Measurements from ENCODE around the gene ANKK1. TPM values are rescaled to one million over a fixed set of nuclear protein-coding genes. Genes with fewer than 3 reads are reported as not detected.

ANKK1 gene
- total RNA-seq, 1 experiment from 2014 or later, result 0.67 TPM

- H3K4me1 ChIP-seq (ENCODE audit: low read length), result no peaks in the 10 kb centered on the region
- H3K9me2 ChIP-seq (replicated peaks; ENCODE audit: insufficient read depth, low read length), result no peaks in the 10 kb centered on the region
- no peaks in the 10 kb centered on the region for H3K79me2 ChIP-seq (ENCODE audit: low read length)
- no peak overlapping the region for H3K4me3 ChIP-seq (ENCODE audit: low read length)
- H3K4me2 ChIP-seq (ENCODE audit: low read depth, low read length, poor library complexity, severe bottlenecking), result no peak overlapping the region
- H2AFZ ChIP-seq (ENCODE audit: low read length), result no peak overlapping the region
- H3K36me3 ChIP-seq (ENCODE audit: insufficient read depth, low read length), result no peaks in the 10 kb centered on the region
- H3K9ac ChIP-seq (ENCODE audit: low read length), result no peak overlapping the region
- DNase-seq, result no peak
- no peaks in the 10 kb centered on the region for H3K9me3 ChIP-seq (ENCODE audit: low read length)
- H3K27ac ChIP-seq (ENCODE audit: low read length), result no peak overlapping the region
- H4K20me1 ChIP-seq (ENCODE audit: insufficient read depth, low read depth, low read length), result no peaks in the 10 kb centered on the region
- no peaks in the 10 kb centered on the region for H3K27me3 ChIP-seq (ENCODE audit: low read length)
Measured at GRCh38 chr11:113419454-113420003, 31.9 kb downstream of the ANKK1 start.

GRCh38 chr11:113420808-113421207 lies 33.2 kb downstream of the ANKK1 start:
- Histone ChIP-seq H3K9ac (ENCODE audit: low read length) (no peak overlapping the region), H3K36me3 (ENCODE audit: insufficient read depth, low read length) (no peaks in the 10 kb centered on the region), H3K4me1 (ENCODE audit: low read length) (no peaks in the 10 kb centered on the region), H3K4me3 (ENCODE audit: low read length) (no peak overlapping the region), H3K27ac (ENCODE audit: low read length) (no peak overlapping the region), H3K9me2 (replicated peaks; ENCODE audit: insufficient read depth, low read length) (no peaks in the 10 kb centered on the region), H3K4me2 (ENCODE audit: low read depth, low read length, poor library complexity, severe bottlenecking) (no peak overlapping the region), H4K20me1 (ENCODE audit: insufficient read depth, low read depth, low read length) (no peaks in the 10 kb centered on the region), H2AFZ (ENCODE audit: low read length) (no peak overlapping the region), H3K9me3 (ENCODE audit: low read length) (no peaks in the 10 kb centered on the region), H3K79me2 (ENCODE audit: low read length) (no peaks in the 10 kb centered on the region), H3K27me3 (ENCODE audit: low read length) (no peaks in the 10 kb centered on the region)
- no peak for DNase-seq

- Histone ChIP-seq H3K36me3 (ENCODE audit: insufficient read depth, low read length) (no peaks in the 10 kb centered on the region), H4K20me1 (ENCODE audit: insufficient read depth, low read depth, low read length) (no peaks in the 10 kb centered on the region), H3K27me3 (ENCODE audit: low read length) (no peaks in the 10 kb centered on the region), H3K9me2 (replicated peaks; ENCODE audit: insufficient read depth, low read length) (no peaks in the 10 kb centered on the region), H3K4me2 (ENCODE audit: low read depth, low read length, poor library complexity, severe bottlenecking) (no peak overlapping the region), H3K79me2 (ENCODE audit: low read length) (no peaks in the 10 kb centered on the region), H2AFZ (ENCODE audit: low read length) (no peak overlapping the region), H3K9me3 (ENCODE audit: low read length) (no peaks in the 10 kb centered on the region), H3K9ac (ENCODE audit: low read length) (no peak overlapping the region), H3K27ac (ENCODE audit: low read length) (no peak overlapping the region), H3K4me3 (ENCODE audit: low read length) (no peak overlapping the region), H3K4me1 (ENCODE audit: low read length) (no peaks in the 10 kb centered on the region)
- no peak for DNase-seq
Measured at GRCh38 chr11:113426686-113427085, 39.1 kb downstream of the ANKK1 start.

- Histone ChIP-seq H3K9ac (ENCODE audit: low read length) (no peak overlapping the region), H3K79me2 (ENCODE audit: low read length) (no peaks in the 10 kb centered on the region), H3K36me3 (ENCODE audit: insufficient read depth, low read length) (no peaks in the 10 kb centered on the region), H3K27me3 (ENCODE audit: low read length) (no peaks in the 10 kb centered on the region), H3K4me1 (ENCODE audit: low read length) (no peaks in the 10 kb centered on the region), H3K4me3 (ENCODE audit: low read length) (no peak overlapping the region), H4K20me1 (ENCODE audit: insufficient read depth, low read depth, low read length) (no peaks in the 10 kb centered on the region), H2AFZ (ENCODE audit: low read length) (no peak overlapping the region), H3K9me3 (ENCODE audit: low read length) (no peaks in the 10 kb centered on the region), H3K4me2 (ENCODE audit: low read depth, low read length, poor library complexity, severe bottlenecking) (no peak overlapping the region), H3K9me2 (replicated peaks; ENCODE audit: insufficient read depth, low read length) (no peaks in the 10 kb centered on the region), H3K27ac (ENCODE audit: low read length) (no peak overlapping the region)
- DNase-seq, result no peak
Measured at GRCh38 chr11:113431746-113432145, 44.2 kb downstream of the ANKK1 start.

- Histone ChIP-seq H2AFZ (ENCODE audit: low read length) (no peak overlapping the region), H3K9ac (ENCODE audit: low read length) (no peak overlapping the region), H4K20me1 (ENCODE audit: insufficient read depth, low read depth, low read length) (no peaks in the 10 kb centered on the region), H3K27ac (ENCODE audit: low read length) (no peak overlapping the region), H3K4me1 (ENCODE audit: low read length) (no peaks in the 10 kb centered on the region), H3K79me2 (ENCODE audit: low read length) (no peaks in the 10 kb centered on the region), H3K36me3 (ENCODE audit: insufficient read depth, low read length) (no peaks in the 10 kb centered on the region), H3K9me2 (replicated peaks; ENCODE audit: insufficient read depth, low read length) (no peaks in the 10 kb centered on the region), H3K27me3 (ENCODE audit: low read length) (no peaks in the 10 kb centered on the region), H3K9me3 (ENCODE audit: low read length) (no peaks in the 10 kb centered on the region), H3K4me3 (ENCODE audit: low read length) (no peak overlapping the region), H3K4me2 (ENCODE audit: low read depth, low read length, poor library complexity, severe bottlenecking) (no peak overlapping the region)
- DNase-seq, result no peak
Measured at GRCh38 chr11:113435190-113435968, 47.8 kb downstream of the ANKK1 start.

- H3K9me2 ChIP-seq (replicated peaks; ENCODE audit: insufficient read depth, low read length), result no peaks in the 10 kb centered on the region
- DNase-seq, result no peak
- no peaks in the 10 kb centered on the region for H3K79me2 ChIP-seq (ENCODE audit: low read length)
- no peaks in the 10 kb centered on the region for H3K36me3 ChIP-seq (ENCODE audit: insufficient read depth, low read length)
- no peak overlapping the region for H2AFZ ChIP-seq (ENCODE audit: low read length)
- H3K4me3 ChIP-seq (ENCODE audit: low read length), result no peak overlapping the region
- no peak overlapping the region for H3K9ac ChIP-seq (ENCODE audit: low read length)
- H4K20me1 ChIP-seq (ENCODE audit: insufficient read depth, low read depth, low read length), result no peaks in the 10 kb centered on the region
- no peak overlapping the region for H3K27ac ChIP-seq (ENCODE audit: low read length)
- H3K4me2 ChIP-seq (ENCODE audit: low read depth, low read length, poor library complexity, severe bottlenecking), result no peak overlapping the region
- H3K4me1 ChIP-seq (ENCODE audit: low read length), result no peaks in the 10 kb centered on the region
- no peaks in the 10 kb centered on the region for H3K27me3 ChIP-seq (ENCODE audit: low read length)
- H3K9me3 ChIP-seq (ENCODE audit: low read length), result no peaks in the 10 kb centered on the region
Measured at GRCh38 chr11:113436672-113437252, 49.2 kb downstream of the ANKK1 start.

GRCh38 chr11:113440816-113441215 lies 53.2 kb downstream of the ANKK1 start:
- H3K79me2 ChIP-seq (ENCODE audit: low read length), result no peaks in the 10 kb centered on the region
- H3K4me2 ChIP-seq (ENCODE audit: low read depth, low read length, poor library complexity, severe bottlenecking), result no peak overlapping the region
- no peaks in the 10 kb centered on the region for H3K9me3 ChIP-seq (ENCODE audit: low read length)
- H2AFZ ChIP-seq (ENCODE audit: low read length), result no peak overlapping the region
- no peaks in the 10 kb centered on the region for H3K36me3 ChIP-seq (ENCODE audit: insufficient read depth, low read length)
- H3K9ac ChIP-seq (ENCODE audit: low read length), result no peak overlapping the region
- no peaks in the 10 kb centered on the region for H4K20me1 ChIP-seq (ENCODE audit: insufficient read depth, low read depth, low read length)
- no peaks in the 10 kb centered on the region for H3K27me3 ChIP-seq (ENCODE audit: low read length)
- H3K4me3 ChIP-seq (ENCODE audit: low read length), result no peak overlapping the region
- H3K4me1 ChIP-seq (ENCODE audit: low read length), result no peaks in the 10 kb centered on the region
- no peak for DNase-seq
- no peak overlapping the region for H3K27ac ChIP-seq (ENCODE audit: low read length)
- no peaks in the 10 kb centered on the region for H3K9me2 ChIP-seq (replicated peaks; ENCODE audit: insufficient read depth, low read length)

GRCh38 chr11:113444502-113445123 lies 57.0 kb downstream of the ANKK1 start:
- H3K9me2 ChIP-seq (replicated peaks; ENCODE audit: insufficient read depth, low read length), result no peaks in the 10 kb centered on the region
- no peaks in the 10 kb centered on the region for H3K9me3 ChIP-seq (ENCODE audit: low read length)
- H3K4me2 ChIP-seq (ENCODE audit: low read depth, low read length, poor library complexity, severe bottlenecking), result no peak overlapping the region
- H2AFZ ChIP-seq (ENCODE audit: low read length), result no peak overlapping the region
- no peaks in the 10 kb centered on the region for H3K4me1 ChIP-seq (ENCODE audit: low read length)
- no peaks in the 10 kb centered on the region for H3K79me2 ChIP-seq (ENCODE audit: low read length)
- no peaks in the 10 kb centered on the region for H3K36me3 ChIP-seq (ENCODE audit: insufficient read depth, low read length)
- DNase-seq, result no peak
- H3K27me3 ChIP-seq (ENCODE audit: low read length), result no peaks in the 10 kb centered on the region
- H3K9ac ChIP-seq (ENCODE audit: low read length), result no peak overlapping the region
- H4K20me1 ChIP-seq (ENCODE audit: insufficient read depth, low read depth, low read length), result no peaks in the 10 kb centered on the region
- H3K27ac ChIP-seq (ENCODE audit: low read length), result no peak overlapping the region
- no peak overlapping the region for H3K4me3 ChIP-seq (ENCODE audit: low read length)

Measured in Karpas-422 (cell line).